GM12801 (cell line): ENCODE data around the gene HARS1.

Experiments
- CTCF ChIP-seq: IDR thresholded peaks from one replicate; pipeline ENCODE4 v1.5.1; 2011; ENCODE audit warnings: control low read depth; ENCODE audit not compliant: insufficient read length; ENCODE audit errors: extremely low read depth

Gene HARS1

GRCh38 chr5:140678993-140679392, 12.2 kb downstream of the HARS1 start:
- TF ChIP-seq CTCF, result no peak

GRCh38 chr5:140677947-140678346, 13.2 kb downstream of the HARS1 start:
- no peak for TF ChIP-seq CTCF

- no peak for TF ChIP-seq CTCF
These were observed 16.5 kb downstream of the HARS1 start for GRCh38 chr5:140674629-140675028.

- no peak for TF ChIP-seq CTCF
These were observed 17.0 kb downstream of the HARS1 start for GRCh38 chr5:140674211-140674610.

GRCh38 chr5:140673187-140673976, 17.8 kb downstream of the HARS1 start, which contains the start of gene DND1:
Gene DND1, minus strand, starts transcription at chr5:140673576. Its CDS starts 34 bp downstream, at chr5:140673542.
- no peak for TF ChIP-seq CTCF

GRCh38 chr5:140672455-140673186, 18.5 kb downstream of the HARS1 start:
- no peak for TF ChIP-seq CTCF

GRCh38 chr5:140671472-140672125, 19.6 kb downstream of the HARS1 start:
- TF ChIP-seq CTCF, result no peak
